Keratinocyte (primary cell): ENCODE measurements around the gene RPS15A.
"Not testable (repeated sequence)": the region's sequence is repeated elsewhere in the genome, so short reads cannot be mapped to it uniquely, and the experiment has no call there.

Source experiments
- CTCF ChIP-seq, 3 experiments: IDR thresholded peaks in 1 of 3; conservative IDR thresholded peaks in 1 of 3; optimal IDR thresholded peaks in 1 of 3; 2 replicates in 2 of 3; 3 replicates in 1 of 3; pipeline versions ENCODE3 to v1.5.1; 2011; ENCODE audit warnings: low read length in 3 of 3, mild to moderate bottlenecking in 3 of 3, moderate library complexity in 2 of 3, control low read depth in 1 of 3, inconsistent platforms in 1 of 3; ENCODE audit not compliant: insufficient read depth in 2 of 3; ENCODE audit errors: extremely low read depth in 1 of 3
- EZH2 ChIP-seq: IDR thresholded peaks from one replicate; pipeline ENCODE4 v1.6.1; 2012; ENCODE audit warnings: inconsistent platforms, mild to moderate bottlenecking, low read length, moderate library complexity

- not testable (repeated sequence) for TF ChIP-seq CTCF (optimal IDR thresholded peaks at IDR 0.05 in 1 of 3, IDR thresholded peaks at IDR 0.05 in 1 of 3, conservative IDR thresholded peaks at IDR 0.05 in 1 of 3; ENCODE audit: extremely low read depth in 1 of 3, insufficient read depth in 2 of 3, low read length in 3 of 3); EZH2
Measured at GRCh38 chr16:18734279-18734678, 55.9 kb downstream of the RPS15A start.
